Measurements from ENCODE around the gene FKRP. TPM values are rescaled to one million over a fixed set of nuclear protein-coding genes. Genes with fewer than 3 reads are reported as not detected.
A peak's percentile ranks its signal among the peaks of the same experiment; 100 is the strongest.

FKRP gene
- total RNA-seq, 1 experiment from 2014 or later, result 10.6 TPM

GRCh38 chr19:46732966-46733689, 12.7 kb upstream of the FKRP start:
- intact Hi-C loops (cut with micrococcal nuclease; ENCODE audit: unreplicated experiment), result loop anchor here (5.0 kb wide), 1 partner anchor 54 kb away; the partner anchor contains the start of gene SLC1A5
- TF ChIP-seq EZH2 (IDR thresholded peaks at IDR 0.05; ENCODE audit: low read depth), result no peak
- TF ChIP-seq CTCF (conservative IDR thresholded peaks at IDR 0.05), result no peak
- peak overlapping the region; percentile 83 for H3K27ac ChIP-seq
- peaks cover 40% of the 10 kb centered on the region for H3K36me3 ChIP-seq (ENCODE audit: low read depth)
- peaks cover 58% of the 10 kb centered on the region for H3K79me2 ChIP-seq (ENCODE audit: low read depth)
- no peak overlapping the region for H3K4me3 ChIP-seq
- BruUV-seq (replicated peaks), result no TSS peak
- CTCF ChIA-PET, result interaction anchor here (0.7 kb wide), 1 partner anchor 92 kb away, joined by 3 read pairs; no protein-coding TSS in a partner anchor
- no peak overlapping the region for H2AFZ ChIP-seq
- peaks cover 54% of the 10 kb centered on the region for H3K4me1 ChIP-seq (replicated peaks; ENCODE audit: insufficient read depth)
- peak; percentile 63 to 75 for DNase-seq
- peaks cover 58% of the 10 kb centered on the region for H3F3A ChIP-seq (ENCODE audit: insufficient read depth, low read depth)
- no peaks in the 10 kb centered on the region for H3K9me3 ChIP-seq (ENCODE audit: insufficient read depth, low read depth)
- peak overlapping the region; percentile 72 for H3K4me2 ChIP-seq
- POLR2A ChIA-PET (ENCODE audit: unreplicated experiment), result interaction anchor here (0.6 to 0.7 kb wide), 3 partner anchors 52 to 557 kb away, joined by 3 to 38 read pairs (median 3); no protein-coding TSS in a partner anchor
- H4K20me1 ChIP-seq (ENCODE audit: insufficient read depth), result peaks cover 49% of the 10 kb centered on the region
- no peaks in the 10 kb centered on the region for H3K27me3 ChIP-seq (ENCODE audit: insufficient read depth, low read depth)
- no peaks in the 10 kb centered on the region for H3K9me2 ChIP-seq (ENCODE audit: insufficient read depth)

- no peak for TF ChIP-seq CTCF (conservative IDR thresholded peaks at IDR 0.05)
- no peak for TF ChIP-seq EZH2 (IDR thresholded peaks at IDR 0.05; ENCODE audit: low read depth)
- BruUV-seq (replicated peaks), result no TSS peak
- H3K27ac ChIP-seq, result peak overlapping the region; percentile 34
- intact Hi-C loops (cut with micrococcal nuclease; ENCODE audit: unreplicated experiment), result loop anchor here (5.0 kb wide), 1 partner anchor 54 kb away; the partner anchor contains the start of gene SLC1A5
- peaks cover 58% of the 10 kb centered on the region for H3F3A ChIP-seq (ENCODE audit: insufficient read depth, low read depth)
- ChIA-PET CTCF (interaction anchor here (0.6 to 0.7 kb wide), 2 partner anchors 50 to 91 kb away, joined by 3 read pairs; no protein-coding TSS in a partner anchor), POLR2A (ENCODE audit: unreplicated experiment) (interaction anchor here (0.6 to 0.7 kb wide), 2 partner anchors 75 to 556 kb away, joined by 3 to 38 read pairs; no protein-coding TSS in a partner anchor)
- no peak overlapping the region for H3K4me3 ChIP-seq
- no peaks in the 10 kb centered on the region for H3K27me3 ChIP-seq (ENCODE audit: insufficient read depth, low read depth)
- peak overlapping the region; percentile 72 for H3K4me2 ChIP-seq
- peaks cover 51% of the 10 kb centered on the region for H4K20me1 ChIP-seq (ENCODE audit: insufficient read depth)
- H3K79me2 ChIP-seq (ENCODE audit: low read depth), result peaks cover 59% of the 10 kb centered on the region
- DNase-seq, result peak in 1 of 2 experiments; percentile 44
- peaks cover 54% of the 10 kb centered on the region for H3K4me1 ChIP-seq (replicated peaks; ENCODE audit: insufficient read depth)
- no peak overlapping the region for H2AFZ ChIP-seq
- no peaks in the 10 kb centered on the region for H3K9me2 ChIP-seq (ENCODE audit: insufficient read depth)
- no peaks in the 10 kb centered on the region for H3K9me3 ChIP-seq (ENCODE audit: insufficient read depth, low read depth)
- peaks cover 41% of the 10 kb centered on the region for H3K36me3 ChIP-seq (ENCODE audit: low read depth)
Measured at GRCh38 chr19:46733690-46734292, 12.1 kb upstream of the FKRP start.

GRCh38 chr19:46736531-46737297, 9.1 kb upstream of the FKRP start:
- Histone ChIP-seq H3K4me3 (no peak overlapping the region), H3K9me3 (ENCODE audit: insufficient read depth, low read depth) (no peaks in the 10 kb centered on the region), H3K9me2 (ENCODE audit: insufficient read depth) (no peaks in the 10 kb centered on the region), H3K27me3 (ENCODE audit: insufficient read depth, low read depth) (no peaks in the 10 kb centered on the region), H3K36me3 (ENCODE audit: low read depth) (peaks cover 36% of the 10 kb centered on the region), H3K79me2 (ENCODE audit: low read depth) (peaks cover 67% of the 10 kb centered on the region), H4K20me1 (ENCODE audit: insufficient read depth) (peaks cover 63% of the 10 kb centered on the region), H2AFZ (no peak overlapping the region), H3F3A (ENCODE audit: insufficient read depth, low read depth) (peaks cover 40% of the 10 kb centered on the region), H3K27ac (no peak overlapping the region), H3K4me1 (replicated peaks; ENCODE audit: insufficient read depth) (peaks cover 38% of the 10 kb centered on the region), H3K4me2 (no peak overlapping the region)
- POLR2A ChIA-PET (ENCODE audit: unreplicated experiment), result no interaction called here
- TF ChIP-seq EZH2 (IDR thresholded peaks at IDR 0.05; ENCODE audit: low read depth) (no peak), CTCF (conservative IDR thresholded peaks at IDR 0.05) (no peak)
- intact Hi-C loops (cut with micrococcal nuclease; ENCODE audit: unreplicated experiment), result no loop called here
- peak in 1 of 2 experiments; percentile 64 for DNase-seq
- CTCF ChIA-PET, result no interaction called here
- no TSS peak for BruUV-seq (replicated peaks)

Data from PC-9 (cell line).